Endodermal cell (in vitro differentiated cells): ENCODE results near the gene ZC3H7A. TPM values are rescaled to one million over a fixed set of nuclear protein-coding genes. Genes with fewer than 3 reads are reported as not detected.

Source experiments
- DNase-seq: peaks from one replicate; pipeline ENCODE4 v3.0.0-alpha.2; 2017
- H3K27ac ChIP-seq: 2 replicates; pipeline ENCODE4 v1.5.1; 2013; ENCODE audit warnings: mild to moderate bottlenecking, low read depth, low read length, moderate library complexity
- H3K27me3 ChIP-seq: 2 replicates; pipeline ENCODE4 v1.6.1; 2013; ENCODE audit warnings: mild to moderate bottlenecking, low read length, moderate library complexity; ENCODE audit not compliant: insufficient read depth, control insufficient read depth, poor library complexity, severe bottlenecking
- H3K36me3 ChIP-seq: 2 replicates; pipeline ENCODE4 v1.7.0; 2013; ENCODE audit warnings: mild to moderate bottlenecking, low read length, moderate library complexity; ENCODE audit not compliant: control insufficient read depth, insufficient read depth
- H3K4me1 ChIP-seq: one replicate; pipeline ENCODE4 v1.7.0; 2013; ENCODE audit warnings: low read length; ENCODE audit not compliant: control insufficient read depth, insufficient read depth
- H3K4me3 ChIP-seq: 2 replicates; pipeline ENCODE4 v1.5.1; 2013; ENCODE audit warnings: mild to moderate bottlenecking, low read length, moderate library complexity
- H3K9ac ChIP-seq: 2 replicates; pipeline ENCODE4 v1.6.1; 2013; ENCODE audit warnings: mild to moderate bottlenecking, low read length, moderate library complexity; ENCODE audit not compliant: poor library complexity, severe bottlenecking; ENCODE audit errors: extremely low read depth
- H3K9me3 ChIP-seq: 2 replicates; pipeline ENCODE4 v1.6.1; 2013; ENCODE audit warnings: mild to moderate bottlenecking, low read length, moderate library complexity; ENCODE audit not compliant: control insufficient read depth
- H3K27ac Mint-ChIP-seq: 2 replicates; pipeline ENCODE4 v1.8.0; 2020; ENCODE audit warnings: mixed read lengths
- H3K27me3 Mint-ChIP-seq: 2 replicates; pipeline ENCODE4 v1.8.0; 2021; ENCODE audit warnings: mild to moderate bottlenecking, mixed read lengths; ENCODE audit not compliant: insufficient read depth
- H3K36me3 Mint-ChIP-seq: 2 replicates; pipeline ENCODE4 v1.8.0; 2020; ENCODE audit warnings: low read depth, mixed read lengths
- H3K4me1 Mint-ChIP-seq: 2 replicates; pipeline ENCODE4 v1.8.0; 2020; ENCODE audit warnings: mixed read lengths
- H3K4me3 Mint-ChIP-seq: 2 replicates; pipeline ENCODE4 v1.8.0; 2020; ENCODE audit warnings: mild to moderate bottlenecking, moderate library complexity, mixed read lengths
- H3K9me3 Mint-ChIP-seq: 2 replicates; pipeline ENCODE4 v1.8.0; 2020; ENCODE audit warnings: mild to moderate bottlenecking, mixed read lengths
- CTCF ChIP-seq: fragments of 200-600 bp; sonication (generic); conservative IDR thresholded peaks from 2 replicates; pipeline ENCODE4 v1.5.0; 2021; ENCODE audit warnings: antibody characterized with exemption, mild to moderate bottlenecking
- WGBS, 2 experiments: methylation state at CpG; one replicate each; pipeline versions ENCODE4 v1.1.5 to v1.1.7; 2013; ENCODE audit warnings: missing lambda C conversion rate in 2 of 2, mixed read lengths in 1 of 2; ENCODE audit not compliant: insufficient coverage in 1 of 2, insufficient read length in 1 of 2; 5-methylcytosine and 5-hydroxymethylcytosine counted together
- total RNA-seq, 2 donors: library from RNA; stranded (reverse); fragmentation: NEBNext Ultra II Directional in 1 of 2; extraction: Animal tissue kit (Norgen Biotek cat#: 25700) in 1 of 2; gene quantifications; 2 replicates in 1 of 2; 3 replicates in 1 of 2; pipeline ENCODE4 v1.2.1, GENCODE V29; 2021

The ZC3H7A gene
- total RNA-seq, 2 donors from 2014 or later: 37.7 to 38.5 TPM

GRCh38 chr16:11721781-11722467 lies 75.1 kb downstream of the ZC3H7A start:
- H3K9me3 ChIP-seq: no peaks in the 10 kb centered on the region
- Mint-ChIP-seq H3K36me3 (peaks cover 45% of the 10 kb centered on the region), H3K4me3 (no peak overlapping the region), H3K9me3 (no peaks in the 10 kb centered on the region), H3K4me1 (peaks cover 6% of the 10 kb centered on the region), H3K27me3 (no peaks in the 10 kb centered on the region), H3K27ac (no peak overlapping the region)
- DNase-seq: no peak
- 91 to 96% methylated on average over 3 to 4 of the region's 4 CpGs for WGBS, 2 experiments
- TF ChIP-seq CTCF: no peak
- H3K36me3 ChIP-seq: peaks cover 73% of the 10 kb centered on the region
- H3K4me3 ChIP-seq: no peak overlapping the region
- H3K27ac ChIP-seq: no peak overlapping the region
- H3K4me1 ChIP-seq: no peaks in the 10 kb centered on the region
- no peak overlapping the region for H3K9ac ChIP-seq
- no peaks in the 10 kb centered on the region for H3K27me3 ChIP-seq

GRCh38 chr16:11719762-11720161 lies 77.3 kb downstream of the ZC3H7A start:
- WGBS, 2 experiments: 94 to 97% methylated on average over 4 of the region's 4 CpGs
- H3K27ac ChIP-seq: no peak overlapping the region
- no peak overlapping the region for H3K4me3 Mint-ChIP-seq
- no peaks in the 10 kb centered on the region for H3K27me3 Mint-ChIP-seq
- DNase-seq: no peak
- H3K9me3 Mint-ChIP-seq: no peaks in the 10 kb centered on the region
- H3K4me1 Mint-ChIP-seq: peaks cover 6% of the 10 kb centered on the region
- H3K9ac ChIP-seq: no peak overlapping the region
- peaks cover 48% of the 10 kb centered on the region for H3K36me3 Mint-ChIP-seq
- H3K4me3 ChIP-seq: no peak overlapping the region
- H3K27me3 ChIP-seq: no peaks in the 10 kb centered on the region
- no peaks in the 10 kb centered on the region for H3K4me1 ChIP-seq
- H3K27ac Mint-ChIP-seq: no peak overlapping the region
- no peak for TF ChIP-seq CTCF
- H3K9me3 ChIP-seq: no peaks in the 10 kb centered on the region
- peaks cover 60% of the 10 kb centered on the region for H3K36me3 ChIP-seq

- no peak overlapping the region for H3K27ac Mint-ChIP-seq
- Histone ChIP-seq H3K9ac (no peak overlapping the region), H3K27ac (no peak overlapping the region), H3K4me1 (no peaks in the 10 kb centered on the region), H3K36me3 (peaks cover 60% of the 10 kb centered on the region), H3K27me3 (no peaks in the 10 kb centered on the region), H3K4me3 (no peak overlapping the region), H3K9me3 (no peaks in the 10 kb centered on the region)
- DNase-seq: no peak
- no peaks in the 10 kb centered on the region for H3K9me3 Mint-ChIP-seq
- H3K27me3 Mint-ChIP-seq: no peaks in the 10 kb centered on the region
- H3K36me3 Mint-ChIP-seq: peaks cover 47% of the 10 kb centered on the region
- H3K4me3 Mint-ChIP-seq: no peak overlapping the region
- H3K4me1 Mint-ChIP-seq: peaks cover 6% of the 10 kb centered on the region
- TF ChIP-seq CTCF: no peak
Measured at GRCh38 chr16:11719171-11719570, 77.9 kb downstream of the ZC3H7A start.
